Vagina (tissue), 2 donors: Measurements from ENCODE around the gene CFAP251. TPM values are rescaled to one million over a fixed set of nuclear protein-coding genes. Genes with fewer than 3 reads are reported as not detected.
"Not testable (repeated sequence)": the region's sequence is repeated elsewhere in the genome, so short reads cannot be mapped to it uniquely, and the experiment has no call there.

Experiments
- DNase-seq, 2 donors: peaks; one replicate each; pipeline ENCODE4 v3.0.0-alpha.2; 2017; ENCODE audit errors: extremely low spot score in 2 of 2
- H3K27ac ChIP-seq: fragments of 200-600 bp; sonication (generic); one replicate; pipeline ENCODE4 v1.5.1; 2019
- H3K27me3 ChIP-seq: fragments of 200-600 bp; sonication (generic); one replicate; pipeline ENCODE4 v1.5.1; 2019
- H3K36me3 ChIP-seq, 2 donors: fragments of 200-600 bp; sonication (generic); one replicate each; pipeline ENCODE4 v1.5.1; 2017 to 2019
- H3K4me1 ChIP-seq: fragments of 200-600 bp; sonication (generic); one replicate; pipeline ENCODE4 v1.5.1; 2019
- H3K4me3 ChIP-seq, 2 donors: fragments of 200-600 bp; sonication (generic); 1 replicate in 1 of 2; 2 replicates in 1 of 2; pipeline ENCODE4 v1.5.1; 2016 to 2019
- H3K9me3 ChIP-seq: fragments of 200-600 bp; sonication (generic); one replicate; pipeline ENCODE4 v1.5.1; 2019
- POLR2A ChIP-seq, 2 donors: fragments of 450-650 bp; IDR thresholded peaks; one replicate each; pipeline ENCODE4 v1.6.1; 2017; ENCODE audit warnings: antibody characterized with exemption in 2 of 2, mild to moderate bottlenecking in 2 of 2, moderate library complexity in 2 of 2
- POLR2AphosphoS5 ChIP-seq, 2 donors: sonication (generic); formaldehyde crosslinking; IDR thresholded peaks; one replicate each; pipeline ENCODE4 v1.9.0; 2017; ENCODE audit warnings: antibody characterized with exemption in 2 of 2, mild to moderate bottlenecking in 2 of 2, low read depth in 1 of 2; ENCODE audit not compliant: insufficient read depth in 1 of 2
- intact Hi-C: fragments of 100-400 bp; cut with DNase I; formaldehyde crosslinking; loops from one replicate; pipeline ENCODE4 v1.15.1; 2023
- total RNA-seq: library from RNA; depleted of rRNA; stranded (reverse); fragments of >200 nt; gene quantifications from one replicate; pipeline ENCODE4 v1.2.3, GENCODE V29; 2016
- TF ChIP-seq, protein P1 (sequence below), 3 experiments: fragments of 450-650 bp in 2 of 3; fragments of 200-600 bp in 1 of 3; sonication (generic) in 1 of 3; IDR thresholded peaks; one replicate each; pipeline ENCODE4 v1.5.1; 2017 to 2019; ENCODE audit warnings: antibody characterized with exemption in 3 of 3, mild to moderate bottlenecking in 2 of 3, moderate library complexity in 2 of 3

The CFAP251 gene
- total RNA-seq, 1 donor from 2014 or later = 8.8 TPM

- H3K27ac ChIP-seq = no peak overlapping the region
- H3K27me3 ChIP-seq = no peaks in the 10 kb centered on the region
- no peak for DNase-seq
- no peaks in the 10 kb centered on the region for H3K36me3 ChIP-seq
- H3K4me1 ChIP-seq = no peaks in the 10 kb centered on the region
- TF ChIP-seq, protein P1, sequence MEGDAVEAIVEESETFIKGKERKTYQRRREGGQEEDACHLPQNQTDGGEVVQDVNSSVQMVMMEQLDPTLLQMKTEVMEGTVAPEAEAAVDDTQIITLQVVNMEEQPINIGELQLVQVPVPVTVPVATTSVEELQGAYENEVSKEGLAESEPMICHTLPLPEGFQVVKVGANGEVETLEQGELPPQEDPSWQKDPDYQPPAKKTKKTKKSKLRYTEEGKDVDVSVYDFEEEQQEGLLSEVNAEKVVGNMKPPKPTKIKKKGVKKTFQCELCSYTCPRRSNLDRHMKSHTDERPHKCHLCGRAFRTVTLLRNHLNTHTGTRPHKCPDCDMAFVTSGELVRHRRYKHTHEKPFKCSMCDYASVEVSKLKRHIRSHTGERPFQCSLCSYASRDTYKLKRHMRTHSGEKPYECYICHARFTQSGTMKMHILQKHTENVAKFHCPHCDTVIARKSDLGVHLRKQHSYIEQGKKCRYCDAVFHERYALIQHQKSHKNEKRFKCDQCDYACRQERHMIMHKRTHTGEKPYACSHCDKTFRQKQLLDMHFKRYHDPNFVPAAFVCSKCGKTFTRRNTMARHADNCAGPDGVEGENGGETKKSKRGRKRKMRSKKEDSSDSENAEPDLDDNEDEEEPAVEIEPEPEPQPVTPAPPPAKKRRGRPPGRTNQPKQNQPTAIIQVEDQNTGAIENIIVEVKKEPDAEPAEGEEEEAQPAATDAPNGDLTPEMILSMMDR (IDR thresholded peaks at IDR 0.05) = no peak
- TF ChIP-seq POLR2AphosphoS5 (IDR thresholded peaks at IDR 0.05; ENCODE audit: insufficient read depth in 1 of 2, low read depth in 1 of 2) (no peak), POLR2A (IDR thresholded peaks at IDR 0.05) (no peak)
- no peak overlapping the region for H3K4me3 ChIP-seq
- no peaks in the 10 kb centered on the region for H3K9me3 ChIP-seq
- intact Hi-C loops = no loop called here
Observed at GRCh38 chr12:121875582-121875981, 42.8 kb upstream of the CFAP251 start.

GRCh38 chr12:121876080-121876447 is 42.3 kb upstream of the CFAP251 start:
- H3K36me3 ChIP-seq, intact Hi-C loops, H3K27me3 ChIP-seq, H3K4me3 ChIP-seq, H3K9me3 ChIP-seq, DNase-seq, H3K4me1 ChIP-seq, H3K27ac ChIP-seq: not testable (repeated sequence)

- H3K4me3 ChIP-seq = no peak overlapping the region
- H3K36me3 ChIP-seq = no peaks in the 10 kb centered on the region
- H3K9me3 ChIP-seq = no peaks in the 10 kb centered on the region
- intact Hi-C loops = no loop called here
- peaks cover 4% of the 10 kb centered on the region for H3K4me1 ChIP-seq
- H3K27me3 ChIP-seq = no peaks in the 10 kb centered on the region
- TF ChIP-seq POLR2A (IDR thresholded peaks at IDR 0.05) (no peak), POLR2AphosphoS5 (IDR thresholded peaks at IDR 0.05; ENCODE audit: insufficient read depth in 1 of 2, low read depth in 1 of 2) (no peak)
- TF ChIP-seq, protein P1 (IDR thresholded peaks at IDR 0.05) = no peak
- no peak overlapping the region for H3K27ac ChIP-seq
- no peak for DNase-seq
Observed at GRCh38 chr12:121883315-121883660, 35.1 kb upstream of the CFAP251 start.

DNA sequence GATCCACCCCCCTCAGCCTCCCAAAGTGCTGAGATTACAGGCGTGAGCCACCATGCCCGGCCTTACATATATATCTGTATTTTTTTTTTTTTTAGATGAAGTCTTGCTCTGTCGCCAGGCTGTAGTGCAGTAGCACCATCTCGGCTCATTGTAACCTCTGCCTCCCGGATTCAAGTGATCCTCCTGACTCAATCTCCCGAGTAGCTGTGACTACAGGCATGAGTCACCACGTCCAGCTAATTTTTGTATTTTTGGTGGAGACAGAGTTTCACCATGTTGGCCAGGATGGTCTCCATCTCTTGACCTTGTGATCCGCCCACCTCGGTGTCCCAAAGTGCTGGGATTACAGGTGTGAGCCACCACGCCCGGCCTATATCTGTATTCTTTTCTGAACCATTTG is 33.3 kb upstream of the CFAP251 start:
- H3K4me3 ChIP-seq, H3K36me3 ChIP-seq, H3K9me3 ChIP-seq, H3K27me3 ChIP-seq, H3K27ac ChIP-seq, DNase-seq: not testable (repeated sequence)
- intact Hi-C loops = loop anchor here (5.0 kb wide), 2 partner anchors 88 to 1087 kb away; no protein-coding TSS in a partner anchor
- peaks cover 15% of the 10 kb centered on the region for H3K4me1 ChIP-seq

DNA sequence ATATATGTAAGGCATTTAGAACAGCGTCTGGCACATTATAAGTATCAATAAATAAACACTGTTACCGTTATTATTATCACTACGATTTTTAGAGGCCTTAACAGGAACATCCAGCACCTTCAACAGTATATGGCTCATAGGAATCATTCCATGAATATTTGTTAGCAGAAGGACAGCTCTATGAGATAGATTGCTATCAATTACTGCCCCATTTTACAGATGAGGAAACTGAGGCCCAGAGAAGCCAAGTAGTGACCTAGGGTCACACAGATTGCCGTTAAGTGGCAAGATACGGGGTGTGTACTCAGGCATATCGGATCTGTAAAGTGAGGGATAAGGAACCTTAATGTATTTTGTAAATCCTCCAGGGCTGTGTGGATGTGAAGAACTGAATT is 30.3 kb upstream of the CFAP251 start:
- peak overlapping the region; percentile 97 for H3K27ac ChIP-seq
- no peaks in the 10 kb centered on the region for H3K9me3 ChIP-seq
- TF ChIP-seq POLR2A (IDR thresholded peaks at IDR 0.05) = no peak
- no peak for TF ChIP-seq POLR2AphosphoS5 (IDR thresholded peaks at IDR 0.05; ENCODE audit: insufficient read depth in 1 of 2, low read depth in 1 of 2)
- TF ChIP-seq, protein P1 (IDR thresholded peaks at IDR 0.05) = no peak
- H3K36me3 ChIP-seq = no peaks in the 10 kb centered on the region
- no peak for DNase-seq
- peak overlapping the region; percentile 71 to 89 for H3K4me3 ChIP-seq
- peaks cover 26% of the 10 kb centered on the region for H3K4me1 ChIP-seq
- intact Hi-C loops = loop anchor here (2.0 to 5.0 kb wide), 3 partner anchors 29 to 1084 kb away; partner anchors contain the start of gene HPD
- no peaks in the 10 kb centered on the region for H3K27me3 ChIP-seq

- DNase-seq = peak; percentile 97
- intact Hi-C loops = loop anchor here (2.0 to 5.0 kb wide), 3 partner anchors 30 to 1084 kb away; partner anchors contain the start of gene HPD
- Histone ChIP-seq H3K4me3 (peak within 1 kb of the TSS; percentile 71 to 89), H3K27me3 (no peaks in the 10 kb centered on the region), H3K27ac (peak within 1 kb of the TSS; percentile 97), H3K4me1 (peaks cover 32% of the 10 kb centered on the region), H3K36me3 (no peaks in the 10 kb centered on the region), H3K9me3 (no peaks in the 10 kb centered on the region)
- TF ChIP-seq, protein P1 (IDR thresholded peaks at IDR 0.05) = peak; percentile 42 to 52 (median 44)
- TF ChIP-seq POLR2AphosphoS5 (IDR thresholded peaks at IDR 0.05; ENCODE audit: insufficient read depth in 1 of 2, low read depth in 1 of 2) = peak; percentile 96 to 97
- peak in 1 of 2 donors; percentile 56 for TF ChIP-seq POLR2A (IDR thresholded peaks at IDR 0.05)
Observed at GRCh38 chr12:121888478-121889273, 29.7 kb upstream of the CFAP251 start, which contains the start of gene PSMD9. TSS of gene PSMD9 (plus strand) at chr12:121888790. CDS start at chr12:121888857, 67 bp downstream.
